Suppressor macrophage treated with lipopolysaccharide for 1 hour (primary cell): ENCODE measurements around the gene PCID2.
A peak's percentile ranks its signal among the peaks of the same experiment; 100 is the strongest.
"Not testable (repeated sequence)": the region's sequence is repeated elsewhere in the genome, so short reads cannot be mapped to it uniquely, and the experiment has no call there.

Experiments used
- DNase-seq, 3 donors: peaks; one replicate each; pipeline ENCODE4 v3.0.0-alpha.2; 2020 to 2022

PCID2 gene

GRCh38 chr13:113208421-113209335 is at the start of gene PCID2:
PCID2 (minus strand) TSS chr13:113208669; CDS start chr13:113208634, 35 bp downstream.
- peak; percentile 87 to 96 (median 92) for DNase-seq

DNA sequence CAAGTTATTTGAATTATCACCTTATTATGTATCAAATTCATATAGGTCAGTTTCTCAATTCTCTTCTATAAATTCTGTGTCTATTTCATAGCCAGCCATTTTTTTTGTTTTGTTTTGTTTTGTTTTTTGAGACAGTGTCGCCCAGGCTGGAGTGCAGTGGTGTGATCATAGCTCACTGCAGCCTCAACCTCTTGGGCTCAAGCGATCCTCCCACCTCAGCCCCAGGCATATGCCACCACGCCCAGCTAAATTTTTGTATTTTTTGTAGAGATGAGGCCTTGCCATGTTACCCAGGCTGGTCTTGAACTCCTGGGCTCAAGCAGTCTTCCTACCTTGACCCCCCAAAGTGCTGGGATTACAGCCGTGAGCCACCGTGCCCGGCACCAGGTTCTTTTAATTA is 49.4 kb upstream of the PCID2 start:
- DNase-seq: not testable (repeated sequence)

GRCh38 chr13:113252516-113253095 is 44.1 kb upstream of the PCID2 start:
- DNase-seq: no peak

GRCh38 chr13:113245849-113246796 is 37.7 kb upstream of the PCID2 start:
- peak; percentile 25 to 42 (median 36) for DNase-seq

DNA sequence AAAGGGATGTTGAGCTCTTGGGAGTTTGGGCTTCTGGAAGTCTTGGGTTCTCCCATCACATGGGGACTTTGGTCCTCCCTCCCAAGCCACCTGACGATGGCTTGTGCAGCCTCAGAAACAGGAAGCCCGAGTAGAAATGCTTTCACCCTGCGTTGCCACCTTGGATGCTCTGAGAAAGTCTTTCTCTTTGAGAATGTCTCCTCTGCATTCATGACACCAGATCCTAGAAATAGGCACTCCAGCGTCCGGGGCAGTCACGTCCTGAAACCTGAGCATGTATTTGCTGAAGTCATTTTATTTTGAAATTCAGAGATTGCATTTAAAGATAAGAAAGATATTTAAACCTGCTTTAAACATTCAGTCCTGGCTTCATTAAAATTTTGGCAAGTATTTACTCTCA is 35.4 kb upstream of the PCID2 start:
- no peak for DNase-seq

GRCh38 chr13:113241623-113242022 is 33.2 kb upstream of the PCID2 start:
- not testable (repeated sequence) for DNase-seq

DNA sequence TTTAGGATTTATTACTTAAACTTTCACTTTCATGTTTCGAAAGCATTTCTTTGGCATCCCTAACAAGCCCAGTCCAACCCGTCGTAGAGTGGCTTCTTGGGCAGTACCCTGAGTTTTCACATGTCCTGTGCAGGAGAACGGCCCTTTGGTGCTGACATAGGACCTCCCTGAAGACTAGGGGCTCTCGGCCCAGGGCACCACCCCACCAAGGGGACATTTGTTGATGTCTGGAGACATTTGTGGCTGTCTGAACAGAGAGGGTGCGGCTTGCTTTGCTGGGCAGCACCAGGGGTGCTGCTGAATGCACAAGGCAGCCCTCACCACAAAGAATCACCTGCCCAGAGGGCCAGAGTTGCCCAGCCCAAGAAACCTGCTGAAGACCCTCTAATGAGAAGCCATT is 31.5 kb upstream of the PCID2 start:
- no peak for DNase-seq

- DNase-seq: no peak
Observed at GRCh38 chr13:113239357-113239756, 30.9 kb upstream of the PCID2 start.

DNA sequence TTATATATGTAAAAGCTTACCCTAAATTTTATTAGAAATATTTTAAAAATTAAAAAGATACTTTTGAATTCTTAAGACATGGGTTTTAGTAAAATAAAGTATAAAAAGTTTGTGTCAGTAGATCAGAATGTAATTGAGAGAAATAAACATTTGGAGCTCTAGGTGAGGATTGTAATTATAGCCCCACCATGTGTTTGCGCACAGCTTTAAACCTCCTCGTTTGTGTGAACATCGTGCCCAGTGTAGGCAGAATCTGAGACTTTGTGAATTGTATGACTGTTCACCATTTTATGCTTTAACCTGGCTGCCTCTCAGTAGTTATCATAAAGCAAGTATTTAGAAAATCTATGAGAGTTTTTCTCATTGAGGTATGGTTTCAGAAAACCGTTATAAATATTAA is 30.1 kb upstream of the PCID2 start:
- DNase-seq: no peak

GRCh38 chr13:113233101-113233500 is 24.6 kb upstream of the PCID2 start:
- no peak for DNase-seq

DNA sequence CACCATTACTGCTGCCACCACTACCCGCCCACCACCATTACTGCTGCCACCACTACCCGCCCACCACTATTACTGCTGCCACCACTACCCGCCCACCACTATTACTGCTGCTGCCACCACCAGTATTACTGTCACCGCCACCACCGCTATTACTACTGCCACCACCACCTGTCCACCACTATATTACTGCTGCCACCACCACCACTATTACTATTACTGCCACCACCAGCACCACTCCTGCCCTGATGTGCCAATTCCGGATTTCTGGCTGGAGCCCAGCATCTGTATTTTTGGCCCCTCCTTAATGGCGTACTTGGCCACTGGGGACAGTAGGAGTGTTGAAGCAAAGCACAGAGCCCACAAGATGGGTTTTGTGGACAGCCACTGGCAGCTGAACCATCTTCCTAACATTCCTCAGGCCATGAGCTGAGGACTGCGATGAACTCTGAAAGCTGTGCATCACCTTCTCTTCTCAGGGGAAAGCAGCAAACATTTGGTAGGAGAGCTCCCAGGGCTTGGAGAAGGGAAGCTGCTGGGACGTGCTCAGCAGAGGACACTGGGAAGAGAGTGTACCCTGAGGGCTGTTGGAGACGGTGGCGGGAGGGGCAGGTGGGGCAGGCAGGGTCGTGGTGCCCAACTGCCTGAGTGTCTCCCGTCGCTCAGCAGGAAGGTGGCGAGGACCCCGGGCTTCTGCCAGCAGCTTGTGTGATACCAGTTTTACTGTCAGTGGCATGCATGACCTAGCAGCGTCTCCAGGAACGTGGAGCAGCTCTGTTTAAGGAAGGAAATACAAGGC is 23.9 kb upstream of the PCID2 start:
- no peak for DNase-seq

- no peak for DNase-seq
Observed at GRCh38 chr13:113231306-113232207, 23.1 kb upstream of the PCID2 start.

- no peak for DNase-seq
Observed at GRCh38 chr13:113229791-113230190, 21.3 kb upstream of the PCID2 start.

DNA sequence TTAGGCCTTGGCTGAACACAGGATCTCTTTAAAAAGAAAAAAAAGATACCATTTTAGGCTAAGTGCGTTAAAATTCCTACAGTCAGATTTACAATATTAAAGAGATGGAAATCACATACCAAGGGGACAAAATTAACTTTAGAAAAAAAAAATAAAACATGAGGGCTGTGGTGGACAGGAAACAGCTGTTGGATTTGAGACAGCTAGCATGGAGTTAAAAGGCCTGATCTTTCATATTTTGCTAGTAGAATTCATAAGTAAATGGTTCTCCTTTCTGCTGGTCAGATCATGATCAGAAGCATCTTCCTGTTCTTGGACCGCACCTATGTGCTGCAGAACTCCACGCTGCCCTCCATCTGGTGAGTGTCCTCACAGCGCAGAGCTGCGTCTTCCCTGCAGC is 20.7 kb upstream of the PCID2 start:
- no peak for DNase-seq

GRCh38 chr13:113226873-113227450 is 18.5 kb upstream of the PCID2 start:
- DNase-seq: no peak

- no peak for DNase-seq
Observed at GRCh38 chr13:113225515-113225914, 17.0 kb upstream of the PCID2 start.

GRCh38 chr13:113224486-113224885 is 16.0 kb upstream of the PCID2 start:
- no peak for DNase-seq

GRCh38 chr13:113223070-113223469 is 14.6 kb upstream of the PCID2 start:
- DNase-seq: no peak

- DNase-seq: no peak
Observed at GRCh38 chr13:113220877-113221276, 12.4 kb upstream of the PCID2 start.

DNA sequence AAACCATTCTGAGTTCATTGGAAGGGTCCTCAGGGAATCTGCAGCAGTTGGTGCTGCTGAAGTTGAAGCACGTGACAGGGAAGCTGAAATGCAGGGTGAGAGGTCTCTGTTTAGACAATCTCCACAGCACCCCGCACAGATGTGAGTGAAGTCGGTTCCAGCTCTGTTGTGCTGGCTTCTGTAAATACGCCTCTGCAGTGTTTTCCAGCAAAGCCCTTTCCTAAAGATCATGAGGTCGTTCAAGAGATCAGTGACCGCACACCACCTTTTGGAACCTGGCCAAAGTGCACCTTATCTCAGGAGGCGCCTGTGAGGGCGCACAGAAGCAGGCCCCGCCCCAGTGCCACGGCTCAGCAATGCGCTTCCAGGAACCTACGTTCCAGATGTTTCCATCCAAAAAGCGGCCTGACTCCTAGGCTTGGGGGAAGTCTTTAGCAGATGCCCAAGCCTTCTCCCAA is 11.7 kb upstream of the PCID2 start:
- no peak for DNase-seq
